GM19397 (cell line): ENCODE results near the gene PIAS4.

ENCODE experiments used
- ATAC-seq: cut with Tn5 transposase; IDR thresholded peaks from one replicate; pipeline ENCODE4 v1.9.1; 2021; ENCODE audit warnings: mild to moderate bottlenecking, moderate library complexity; ENCODE audit not compliant: unreplicated experiment

PIAS4 gene

GRCh38 chr19:4057931-4058692 lies 50.6 kb downstream of the PIAS4 start:
- no peak for ATAC-seq

- no peak for ATAC-seq
Observed at GRCh38 chr19:4058693-4059452, 51.3 kb downstream of the PIAS4 start.

- no peak for ATAC-seq
Observed at GRCh38 chr19:4059453-4059871, 51.9 kb downstream of the PIAS4 start.

GRCh38 chr19:4059891-4060620 lies 52.5 kb downstream of the PIAS4 start:
- no peak for ATAC-seq

- no peak for ATAC-seq
Observed at GRCh38 chr19:4060621-4061177, 53.2 kb downstream of the PIAS4 start.

- no peak for ATAC-seq
Observed at GRCh38 chr19:4061178-4061682, 53.7 kb downstream of the PIAS4 start.

GRCh38 chr19:4061683-4062418 lies 54.3 kb downstream of the PIAS4 start:
- no peak for ATAC-seq

GRCh38 chr19:4062419-4063368 lies 55.2 kb downstream of the PIAS4 start:
- no peak for ATAC-seq

GRCh38 chr19:4063369-4064148 lies 56.0 kb downstream of the PIAS4 start:
- no peak for ATAC-seq

- no peak for ATAC-seq
Observed at GRCh38 chr19:4064149-4064495, 56.6 kb downstream of the PIAS4 start.

GRCh38 chr19:4064496-4065260 lies 57.1 kb downstream of the PIAS4 start:
- no peak for ATAC-seq

- peak; percentile 74 for ATAC-seq
Observed at GRCh38 chr19:4065430-4066175, 58.1 kb downstream of the PIAS4 start.

- no peak for ATAC-seq
Observed at GRCh38 chr19:4066176-4066606, 58.7 kb downstream of the PIAS4 start.

- ATAC-seq: no peak
Observed at GRCh38 chr19:4066682-4067395, 59.3 kb downstream of the PIAS4 start, which contains the start of gene ZBTB7A. Gene ZBTB7A, minus strand, starts transcription at chr19:4066899. Its CDS starts 11,667 bp downstream, at chr19:4055232.

GRCh38 chr19:4067396-4068046 lies 60.0 kb downstream of the PIAS4 start:
- no peak for ATAC-seq
